Skeletal muscle tissue (tissue), 4 donors: ENCODE data around the gene GCNT2. TPM values are rescaled to one million over a fixed set of nuclear protein-coding genes. Genes with fewer than 3 reads are reported as not detected.

Experiments
- H3K27ac ChIP-seq: one replicate; pipeline ENCODE4 v1.7.0; 2013; ENCODE audit warnings: mild to moderate bottlenecking, low read depth, low read length, inconsistent platforms
- H3K27me3 ChIP-seq, 3 donors: one replicate each; pipeline ENCODE4 v1.7.0; 2013; ENCODE audit warnings: low read length in 3 of 3; ENCODE audit not compliant: control insufficient read depth in 3 of 3, insufficient read depth in 3 of 3
- H3K36me3 ChIP-seq, 3 donors: one replicate each; pipeline ENCODE4 v1.7.0; 2013; ENCODE audit warnings: low read length in 3 of 3; ENCODE audit not compliant: control insufficient read depth in 3 of 3, insufficient read depth in 3 of 3
- H3K4me1 ChIP-seq, 3 donors: one replicate each; pipeline ENCODE4 v1.7.0; 2013; ENCODE audit warnings: low read length in 3 of 3, mild to moderate bottlenecking in 3 of 3; ENCODE audit not compliant: control insufficient read depth in 3 of 3, insufficient read depth in 3 of 3
- H3K4me3 ChIP-seq, 3 donors: one replicate each; pipeline ENCODE4 v1.7.0; 2013; ENCODE audit warnings: low read length in 3 of 3
- H3K9ac ChIP-seq, 3 donors: one replicate each; pipeline ENCODE4 v1.7.0; 2013; ENCODE audit warnings: low read length in 3 of 3, mild to moderate bottlenecking in 3 of 3, moderate library complexity in 2 of 3, low read depth in 1 of 3
- H3K9me3 ChIP-seq, 3 donors: one replicate each; pipeline ENCODE4 v1.7.0; 2013; ENCODE audit warnings: low read length in 3 of 3; ENCODE audit not compliant: control insufficient read depth in 3 of 3
- total RNA-seq: library from RNA; depleted of rRNA; stranded (reverse); fragments of >200 nt; gene quantifications from one replicate; pipeline ENCODE4 v1.2.3, GENCODE V29; 2014
- donor health status: Osteomylitis.

GCNT2 gene
- total RNA-seq, 1 donor from 2014 or later: 3.1 TPM

GRCh38 chr6:10556992-10557391, 35.8 kb downstream of the GCNT2 start:
- peaks cover 0 to 8% (median 8%) of the 10 kb centered on the region in 3 donors for H3K4me1 ChIP-seq
- H3K4me3 ChIP-seq: no peak overlapping the region

GRCh38 chr6:10557913-10558312, 36.8 kb downstream of the GCNT2 start:
- H3K4me1 ChIP-seq: peaks cover 0 to 10% (median 8%) of the 10 kb centered on the region in 3 donors
- no peaks in the 10 kb centered on the region for H3K9me3 ChIP-seq
- peaks cover 3 to 13% (median 4%) of the 10 kb centered on the region in 3 donors for H3K27me3 ChIP-seq
- no peak overlapping the region for H3K9ac ChIP-seq
- H3K27ac ChIP-seq: no peak overlapping the region
- no peak overlapping the region for H3K4me3 ChIP-seq
- H3K36me3 ChIP-seq: no peaks in the 10 kb centered on the region

More at GRCh38 chr6:10556992-10557391, 35.8 kb downstream of the GCNT2 start:
- Histone ChIP-seq H3K27me3 (peaks cover 3 to 13% (median 4%) of the 10 kb centered on the region in 3 donors), H3K36me3 (no peaks in the 10 kb centered on the region), H3K9me3 (no peaks in the 10 kb centered on the region), H3K9ac (no peak overlapping the region), H3K27ac (no peak overlapping the region)

- no peak overlapping the region for H3K4me3 ChIP-seq
- H3K27me3 ChIP-seq: peaks cover 3 to 10% (median 4%) of the 10 kb centered on the region in 3 donors
- H3K9me3 ChIP-seq: no peaks in the 10 kb centered on the region
- no peak overlapping the region for H3K9ac ChIP-seq
- H3K36me3 ChIP-seq: no peaks in the 10 kb centered on the region
- H3K4me1 ChIP-seq: peaks cover 0 to 10% (median 8%) of the 10 kb centered on the region in 3 donors
- H3K27ac ChIP-seq: no peak overlapping the region
Observed at GRCh38 chr6:10558565-10558964, 37.4 kb downstream of the GCNT2 start.

GRCh38 chr6:10559522-10560152, 38.5 kb downstream of the GCNT2 start:
- peaks cover 0 to 10% (median 8%) of the 10 kb centered on the region in 3 donors for H3K4me1 ChIP-seq
- H3K9ac ChIP-seq: no peak overlapping the region
- no peak overlapping the region for H3K27ac ChIP-seq
- peaks cover 3 to 10% (median 4%) of the 10 kb centered on the region in 3 donors for H3K27me3 ChIP-seq
- H3K36me3 ChIP-seq: no peaks in the 10 kb centered on the region
- no peaks in the 10 kb centered on the region for H3K9me3 ChIP-seq
- no peak overlapping the region for H3K4me3 ChIP-seq

GRCh38 chr6:10561611-10562199, 40.6 kb downstream of the GCNT2 start:
- H3K4me3 ChIP-seq: no peak overlapping the region
- no peaks in the 10 kb centered on the region for H3K36me3 ChIP-seq
- H3K4me1 ChIP-seq: peaks cover 0 to 2% (median 0%) of the 10 kb centered on the region in 3 donors
- H3K27me3 ChIP-seq: peaks cover 3 to 10% (median 4%) of the 10 kb centered on the region in 3 donors
- H3K27ac ChIP-seq: no peak overlapping the region
- H3K9ac ChIP-seq: no peak overlapping the region
- H3K9me3 ChIP-seq: no peaks in the 10 kb centered on the region

- Histone ChIP-seq H3K9me3 (no peaks in the 10 kb centered on the region), H3K4me1 (peaks cover 0 to 2% (median 0%) of the 10 kb centered on the region in 3 donors), H3K36me3 (no peaks in the 10 kb centered on the region), H3K9ac (no peak overlapping the region), H3K27ac (no peak overlapping the region), H3K27me3 (peaks cover 0 to 3% (median 0%) of the 10 kb centered on the region in 3 donors), H3K4me3 (no peak overlapping the region)
Observed at GRCh38 chr6:10564975-10565673, 44.0 kb downstream of the GCNT2 start.

GRCh38 chr6:10565913-10566312, 44.8 kb downstream of the GCNT2 start:
- Histone ChIP-seq H3K4me1 (peaks cover 0 to 2% (median 0%) of the 10 kb centered on the region in 3 donors), H3K9ac (no peak overlapping the region), H3K9me3 (no peaks in the 10 kb centered on the region), H3K27ac (no peak overlapping the region), H3K36me3 (no peaks in the 10 kb centered on the region), H3K27me3 (no peaks in the 10 kb centered on the region), H3K4me3 (no peak overlapping the region)

GRCh38 chr6:10567256-10568026, 46.3 kb downstream of the GCNT2 start:
- Histone ChIP-seq H3K9me3 (no peaks in the 10 kb centered on the region), H3K27ac (no peak overlapping the region), H3K27me3 (no peaks in the 10 kb centered on the region), H3K4me1 (no peaks in the 10 kb centered on the region), H3K4me3 (no peak overlapping the region), H3K9ac (no peak overlapping the region), H3K36me3 (no peaks in the 10 kb centered on the region)

- Histone ChIP-seq H3K9ac (no peak overlapping the region), H3K27me3 (no peaks in the 10 kb centered on the region), H3K27ac (no peak overlapping the region), H3K4me3 (no peak overlapping the region), H3K4me1 (no peaks in the 10 kb centered on the region), H3K36me3 (no peaks in the 10 kb centered on the region), H3K9me3 (no peaks in the 10 kb centered on the region)
Observed at GRCh38 chr6:10569392-10570127, 48.4 kb downstream of the GCNT2 start.
